ENCODE data around the gene GYS1.

Gene GYS1

DNA sequence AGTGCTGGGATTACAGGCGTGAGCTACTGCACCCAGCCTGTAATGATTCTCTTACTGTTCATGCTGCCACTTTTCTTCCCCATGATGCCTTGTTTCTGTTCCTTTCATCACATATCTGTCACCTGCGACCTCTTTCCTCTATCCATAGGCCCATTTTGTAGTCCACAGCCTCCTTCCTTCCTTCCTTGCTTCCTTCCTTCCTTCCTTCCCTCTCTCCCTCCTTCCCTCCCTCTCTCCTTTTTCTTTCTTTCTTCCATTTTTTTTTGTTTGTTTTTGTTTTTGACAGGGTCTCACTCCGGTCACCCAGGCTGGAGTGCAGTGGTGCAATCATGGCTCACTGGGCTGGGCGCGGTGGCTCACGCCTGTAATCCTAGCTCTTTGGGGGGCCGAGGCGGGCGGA is 4.2 kb downstream of the GYS1 start:
- DNase-seq (ENCODE audit: low read depth) = no peak

DNA sequence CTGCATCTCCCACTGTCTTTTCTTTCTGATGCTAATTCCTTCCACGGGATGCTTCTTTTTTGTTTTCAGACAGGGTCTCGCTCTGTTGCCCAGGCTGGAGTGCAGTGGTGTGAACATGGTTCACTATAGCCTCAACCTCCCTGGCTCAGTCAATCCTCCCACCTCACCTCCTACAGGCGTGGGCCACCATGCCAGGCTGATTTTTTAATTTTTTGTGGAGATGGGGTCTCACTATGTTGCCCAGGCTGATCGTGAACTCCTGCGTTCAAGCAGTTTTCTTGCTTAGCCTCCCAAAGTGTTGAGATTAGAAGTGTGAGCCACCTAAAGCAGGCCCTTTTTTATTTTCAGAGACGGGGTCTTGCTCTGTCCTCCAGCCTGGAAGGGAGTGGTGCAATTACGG is 4.8 kb downstream of the GYS1 start:
- DNase-seq (ENCODE audit: low read depth) = no peak

GRCh38 chr19:48987323-48987722 is 5.8 kb downstream of the GYS1 start:
- no peak for DNase-seq (ENCODE audit: low read depth)

GRCh38 chr19:48986211-48986610 is 6.9 kb downstream of the GYS1 start:
- no peak for DNase-seq (ENCODE audit: low read depth)

DNA sequence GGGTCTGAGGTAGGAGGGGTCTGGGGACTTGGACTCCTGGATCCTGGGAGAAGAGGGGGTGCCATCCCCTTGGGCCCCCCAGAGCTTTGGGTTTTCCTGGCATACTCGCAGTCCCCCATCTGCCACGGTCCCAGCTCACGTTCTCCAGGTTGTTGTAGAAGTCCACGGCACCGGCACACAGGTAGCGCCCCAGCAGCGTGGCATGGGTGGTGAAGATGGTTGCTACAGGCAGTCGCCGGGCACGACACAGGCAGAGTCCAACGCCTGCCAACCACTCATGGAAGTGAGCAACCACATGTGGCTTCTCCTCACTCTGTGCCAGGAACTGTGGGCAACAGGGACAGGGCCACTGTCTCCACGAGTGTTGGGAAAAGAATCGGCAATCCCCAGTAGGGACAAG is 7.4 kb downstream of the GYS1 start:
- DNase-seq (ENCODE audit: low read depth) = no peak

GRCh38 chr19:48982280-48982679 is 10.8 kb downstream of the GYS1 start:
- no peak for DNase-seq (ENCODE audit: low read depth)

DNA sequence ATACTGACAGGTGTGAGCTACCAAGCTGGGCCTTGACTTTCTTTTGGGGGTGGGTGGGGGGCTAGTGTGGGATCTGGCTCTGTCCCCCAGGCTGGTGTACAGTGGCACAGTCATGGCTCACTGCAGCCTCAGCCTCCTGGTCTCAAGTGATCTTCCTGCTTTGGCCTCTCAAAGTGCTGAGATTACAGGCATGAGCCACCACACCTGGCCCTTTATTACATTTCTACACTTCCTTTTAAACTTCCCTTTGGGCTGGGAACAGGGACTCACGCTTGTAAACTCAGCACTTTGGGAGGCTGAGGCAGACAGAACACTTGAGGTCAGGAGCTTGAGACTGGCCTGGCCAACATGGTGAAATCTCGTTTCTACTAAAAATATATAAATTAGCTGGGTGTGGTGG is 16.0 kb downstream of the GYS1 start:
- no peak for DNase-seq (ENCODE audit: low read depth)

DNA sequence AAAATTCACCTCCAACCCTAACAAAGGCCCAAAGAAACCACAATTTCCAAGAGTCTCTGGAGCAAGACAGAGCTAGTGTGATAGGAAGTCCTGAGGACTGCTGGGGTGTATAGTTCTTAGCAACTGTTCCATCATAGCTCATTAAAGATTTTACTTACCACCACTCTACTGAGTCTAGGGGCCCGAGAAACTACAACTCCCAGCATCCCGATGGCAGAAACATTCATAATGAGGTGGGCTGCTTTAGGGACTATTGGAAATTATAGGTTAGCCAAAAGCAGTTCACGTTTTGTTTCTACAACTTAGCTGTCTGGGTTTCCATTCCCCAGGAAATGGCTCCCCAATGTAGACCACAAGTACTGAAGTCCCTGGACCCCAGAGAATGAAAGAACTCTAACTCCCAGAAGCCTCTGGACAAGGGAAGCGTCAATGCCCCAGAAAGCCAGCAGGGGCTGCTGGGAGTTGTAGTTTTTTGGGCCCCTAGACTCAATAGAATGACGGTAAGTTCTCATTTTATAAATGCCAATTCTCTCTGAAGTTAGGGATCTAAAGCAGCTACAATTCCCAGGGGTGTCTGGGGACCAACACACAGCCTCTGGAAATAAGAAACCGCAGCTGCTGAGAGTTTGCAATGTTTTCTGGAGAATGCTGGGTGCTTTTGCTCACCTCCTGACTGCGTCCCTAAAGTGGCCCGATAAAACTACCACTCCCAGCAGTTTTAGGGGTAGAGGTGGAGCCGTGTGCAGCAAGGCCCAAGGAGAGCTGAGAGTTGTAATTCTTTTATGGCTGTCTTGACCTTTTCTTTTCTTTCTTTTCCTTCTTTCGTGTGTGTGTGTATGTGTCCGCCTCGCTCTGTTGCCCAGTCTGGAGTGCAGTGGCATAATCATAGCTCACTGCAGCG is 16.9 kb downstream of the GYS1 start:
- DNase-seq (ENCODE audit: low read depth) = no peak

DNA sequence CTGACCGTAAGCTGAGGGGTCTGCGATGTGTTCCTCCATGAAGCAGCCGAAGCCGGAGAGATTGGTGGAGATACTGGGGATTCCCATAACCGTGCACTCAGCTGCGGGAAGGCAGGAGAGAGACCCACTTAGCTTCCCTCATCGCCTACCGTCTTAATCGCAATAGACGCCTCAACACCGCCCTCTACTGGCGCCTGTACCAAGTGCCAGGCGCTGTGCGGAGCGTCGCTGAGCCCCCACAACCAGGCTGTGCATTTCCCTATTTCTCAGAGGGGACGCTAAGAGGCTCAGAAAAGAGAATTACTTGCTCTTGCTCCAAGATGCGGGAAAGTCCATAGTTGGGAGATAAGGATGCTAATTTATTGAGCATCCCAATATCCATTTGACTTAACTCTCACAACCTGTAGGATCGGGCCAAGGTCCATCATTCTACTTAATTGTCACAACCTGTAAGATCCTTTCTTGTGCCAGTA is 22.1 kb downstream of the GYS1 start:
- peak; percentile 72 for DNase-seq (ENCODE audit: low read depth)

GRCh38 chr19:48970139-48970766 is 22.9 kb downstream of the GYS1 start:
- no peak for DNase-seq (ENCODE audit: low read depth)

GRCh38 chr19:48969276-48970138 is 23.6 kb downstream of the GYS1 start:
- DNase-seq (ENCODE audit: low read depth) = no peak

- no peak for DNase-seq (ENCODE audit: low read depth)
Measured at GRCh38 chr19:48968813-48969218, 24.3 kb downstream of the GYS1 start.

DNA sequence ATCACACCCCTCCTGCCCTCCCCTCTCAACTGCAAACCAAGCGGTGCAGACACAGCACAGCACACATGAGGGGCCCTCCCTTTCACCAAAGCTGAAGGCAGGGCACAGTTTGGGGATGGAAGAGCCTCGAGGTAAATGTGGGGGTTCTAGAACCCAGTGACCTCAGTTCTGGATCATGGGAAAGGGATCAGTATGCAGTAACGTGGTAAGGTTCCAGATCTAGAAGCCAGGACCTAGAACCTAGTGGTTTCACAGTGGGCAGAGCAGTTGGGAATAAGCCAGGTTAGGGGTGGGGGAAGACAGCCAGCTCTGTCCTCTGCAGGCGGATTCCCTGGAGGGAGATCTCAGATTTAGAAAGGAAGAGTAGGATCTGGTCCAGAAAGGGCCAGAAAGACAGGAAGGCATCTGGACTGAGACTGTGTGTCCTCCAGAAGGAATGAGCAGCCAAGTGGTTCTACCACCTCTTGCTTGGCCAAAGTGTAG is 24.9 kb downstream of the GYS1 start:
- DNase-seq (ENCODE audit: low read depth) = no peak

- no peak for DNase-seq (ENCODE audit: low read depth)
Measured at GRCh38 chr19:48967346-48968178, 25.5 kb downstream of the GYS1 start.

- DNase-seq (ENCODE audit: low read depth) = no peak
Measured at GRCh38 chr19:48966541-48967345, 26.4 kb downstream of the GYS1 start.

DNA sequence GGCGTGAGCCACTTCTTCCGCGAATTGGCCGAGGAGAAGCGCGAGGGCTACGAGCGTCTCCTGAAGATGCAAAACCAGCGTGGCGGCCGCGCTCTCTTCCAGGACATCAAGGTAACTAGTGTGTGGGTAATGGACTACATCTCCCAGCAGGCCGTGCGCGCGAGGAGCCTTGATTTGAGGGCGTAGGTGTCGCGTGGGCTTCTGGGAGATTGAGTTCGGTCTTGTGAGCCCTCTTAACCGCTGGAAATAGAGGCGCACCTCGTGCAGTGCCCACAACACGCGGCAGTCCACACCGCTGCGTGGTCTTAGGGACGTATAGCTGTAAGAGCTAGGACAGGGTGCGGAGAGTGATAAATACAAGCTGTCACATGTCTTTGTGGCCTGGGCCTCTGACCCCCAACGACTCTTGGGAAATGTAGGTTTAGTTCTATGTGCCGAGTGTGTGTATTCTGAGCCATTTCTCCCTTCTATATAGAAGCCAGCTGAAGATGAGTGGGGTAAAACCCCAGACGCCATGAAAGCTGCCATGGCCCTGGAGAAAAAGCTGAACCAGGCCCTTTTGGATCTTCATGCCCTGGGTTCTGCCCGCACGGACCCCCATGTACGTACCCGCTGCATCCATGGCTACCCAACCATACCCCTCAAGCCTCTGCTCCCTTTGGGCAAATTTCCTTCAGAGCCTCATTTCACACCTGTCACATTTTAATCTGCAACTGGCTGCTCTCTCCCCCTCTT is 27.1 kb downstream of the GYS1 start:
- DNase-seq (ENCODE audit: low read depth) = peak; percentile 84

GRCh38 chr19:48965040-48965805 is 27.9 kb downstream of the GYS1 start, which contains the start of gene FTL:
Gene FTL, plus strand, starts transcription at chr19:48965309. Its CDS starts 199 bp downstream, at chr19:48965508.
- peak; percentile 72 for DNase-seq (ENCODE audit: low read depth)

- no peak for DNase-seq (ENCODE audit: low read depth)
Measured at GRCh38 chr19:48964205-48965039, 28.7 kb downstream of the GYS1 start.
